Type B pancreatic cell (in vitro differentiated cells): ENCODE measurements around the gene RNF38. TPM values are rescaled to one million over a fixed set of nuclear protein-coding genes. Genes with fewer than 3 reads are reported as not detected.

Source experiments
- DNase-seq: peaks from one replicate; pipeline ENCODE4 v3.0.0; 2021; ENCODE audit warnings: mixed read lengths; ENCODE audit not compliant: unreplicated experiment; ENCODE audit errors: extremely low spot score
- H3K27ac Mint-ChIP-seq: 2 replicates; pipeline ENCODE4 v1.8.0; 2021; ENCODE audit warnings: mild to moderate bottlenecking, mixed read lengths
- H3K27me3 Mint-ChIP-seq: 2 replicates; pipeline ENCODE4 v1.8.0; 2021; ENCODE audit warnings: mixed read lengths
- H3K36me3 Mint-ChIP-seq: 2 replicates; pipeline ENCODE4 v1.8.0; 2021; ENCODE audit warnings: mixed read lengths
- H3K4me1 Mint-ChIP-seq: one replicate; pipeline ENCODE4 v1.8.0; 2021; ENCODE audit warnings: mixed read lengths; ENCODE audit not compliant: unreplicated experiment
- H3K4me3 Mint-ChIP-seq: 2 replicates; pipeline ENCODE4 v1.8.0; 2021; ENCODE audit warnings: mild to moderate bottlenecking, mixed read lengths
- H3K9me3 Mint-ChIP-seq: 2 replicates; pipeline ENCODE4 v1.8.0; 2021; ENCODE audit warnings: mixed read lengths
- total RNA-seq: library from RNA; stranded (reverse); gene quantifications from 2 replicates; pipeline ENCODE4 v1.2.1, GENCODE V29; 2021; ENCODE audit warnings: low replicate concordance
- TF ChIP-seq, protein P1 (sequence below): fragments of 200-600 bp; sonication (generic); conservative IDR thresholded peaks from 2 replicates; pipeline ENCODE4 v1.5.0; 2021; ENCODE audit warnings: antibody characterized with exemption, mild to moderate bottlenecking

Gene RNF38
- total RNA-seq, 1 donor from 2014 or later, result 39.9 TPM

GRCh38 chr9:36442710-36443109 lies 42.6 kb upstream of the RNF38 start:
- H3K27me3 Mint-ChIP-seq, result no peaks in the 10 kb centered on the region
- no peak for DNase-seq
- peaks cover 5% of the 10 kb centered on the region for H3K36me3 Mint-ChIP-seq
- H3K4me1 Mint-ChIP-seq, result peaks cover 26% of the 10 kb centered on the region
- no peaks in the 10 kb centered on the region for H3K9me3 Mint-ChIP-seq
- no peak overlapping the region for H3K4me3 Mint-ChIP-seq
- TF ChIP-seq, protein P1, sequence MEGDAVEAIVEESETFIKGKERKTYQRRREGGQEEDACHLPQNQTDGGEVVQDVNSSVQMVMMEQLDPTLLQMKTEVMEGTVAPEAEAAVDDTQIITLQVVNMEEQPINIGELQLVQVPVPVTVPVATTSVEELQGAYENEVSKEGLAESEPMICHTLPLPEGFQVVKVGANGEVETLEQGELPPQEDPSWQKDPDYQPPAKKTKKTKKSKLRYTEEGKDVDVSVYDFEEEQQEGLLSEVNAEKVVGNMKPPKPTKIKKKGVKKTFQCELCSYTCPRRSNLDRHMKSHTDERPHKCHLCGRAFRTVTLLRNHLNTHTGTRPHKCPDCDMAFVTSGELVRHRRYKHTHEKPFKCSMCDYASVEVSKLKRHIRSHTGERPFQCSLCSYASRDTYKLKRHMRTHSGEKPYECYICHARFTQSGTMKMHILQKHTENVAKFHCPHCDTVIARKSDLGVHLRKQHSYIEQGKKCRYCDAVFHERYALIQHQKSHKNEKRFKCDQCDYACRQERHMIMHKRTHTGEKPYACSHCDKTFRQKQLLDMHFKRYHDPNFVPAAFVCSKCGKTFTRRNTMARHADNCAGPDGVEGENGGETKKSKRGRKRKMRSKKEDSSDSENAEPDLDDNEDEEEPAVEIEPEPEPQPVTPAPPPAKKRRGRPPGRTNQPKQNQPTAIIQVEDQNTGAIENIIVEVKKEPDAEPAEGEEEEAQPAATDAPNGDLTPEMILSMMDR, result no peak
- H3K27ac Mint-ChIP-seq, result no peak overlapping the region

- TF ChIP-seq, protein P1, result no peak
- Mint-ChIP-seq H3K27ac (no peak overlapping the region), H3K4me1 (peaks cover 27% of the 10 kb centered on the region)
Observed at GRCh38 chr9:36441966-36442365, 41.9 kb upstream of the RNF38 start.

DNA sequence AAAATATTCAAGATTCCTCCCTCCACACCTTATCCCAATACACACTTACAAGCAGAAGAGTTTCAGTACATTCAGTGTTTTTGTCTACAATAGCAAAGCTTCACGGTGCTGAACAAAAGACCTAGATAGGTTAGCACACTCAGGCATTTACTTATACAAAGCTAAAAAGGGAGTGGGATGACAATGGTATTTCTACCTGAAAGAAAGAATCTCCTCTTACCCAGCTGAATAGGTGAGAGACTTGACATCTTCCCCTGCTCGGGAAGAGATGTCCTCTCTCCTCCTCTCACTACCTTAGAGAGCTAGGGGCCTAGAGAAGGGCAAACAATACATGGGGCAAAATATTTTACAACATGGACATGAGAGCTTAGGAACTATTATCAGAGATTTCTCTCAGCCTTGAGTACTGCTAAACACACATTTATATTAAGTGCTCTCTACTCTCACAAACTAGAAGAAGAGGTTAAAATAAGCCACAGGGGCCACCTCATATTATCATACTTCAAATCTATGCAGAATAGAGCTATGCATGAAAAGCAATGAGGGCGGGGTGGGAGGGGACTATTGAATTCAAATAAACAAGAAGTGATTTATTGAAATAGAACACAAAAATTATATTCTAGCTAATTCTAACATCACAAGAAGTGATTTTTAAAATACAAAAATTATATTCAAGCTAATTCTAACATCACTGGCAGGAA lies 38.6 kb upstream of the RNF38 start:
- H3K36me3 Mint-ChIP-seq, result peaks cover 5% of the 10 kb centered on the region
- H3K27me3 Mint-ChIP-seq, result no peaks in the 10 kb centered on the region
- no peak for DNase-seq
- H3K4me3 Mint-ChIP-seq, result no peak overlapping the region
- H3K9me3 Mint-ChIP-seq, result no peaks in the 10 kb centered on the region
- TF ChIP-seq, protein P1, result no peak
- H3K4me1 Mint-ChIP-seq, result peaks cover 19% of the 10 kb centered on the region
- peak overlapping the region; percentile 59 for H3K27ac Mint-ChIP-seq

More at GRCh38 chr9:36441966-36442365, 41.9 kb upstream of the RNF38 start:
- Mint-ChIP-seq H3K9me3 (no peaks in the 10 kb centered on the region), H3K36me3 (peaks cover 5% of the 10 kb centered on the region), H3K4me3 (no peak overlapping the region), H3K27me3 (no peaks in the 10 kb centered on the region)
- no peak for DNase-seq

DNA sequence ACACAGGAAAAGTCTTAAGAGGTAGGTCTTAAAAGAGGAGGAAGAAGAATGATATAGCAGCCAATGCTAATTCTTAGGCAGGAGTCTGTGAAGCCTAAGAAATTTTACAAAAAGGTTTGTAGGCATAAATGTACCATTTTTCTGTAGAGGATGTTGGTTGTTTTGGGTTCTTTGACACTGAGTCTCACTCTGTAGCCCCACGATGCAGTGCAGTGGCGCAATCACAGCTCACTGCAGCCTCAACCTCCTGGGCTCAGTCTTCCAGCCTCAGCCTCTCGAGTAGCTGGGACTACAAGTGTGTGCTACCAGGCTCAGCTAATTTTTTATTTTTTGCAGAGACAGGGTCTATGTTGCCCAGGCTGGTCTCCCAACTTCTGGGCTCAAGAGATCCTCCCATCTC lies 37.7 kb upstream of the RNF38 start:
- H3K4me3 Mint-ChIP-seq, result no peak overlapping the region
- H3K27me3 Mint-ChIP-seq, result no peaks in the 10 kb centered on the region
- TF ChIP-seq, protein P1, result no peak
- no peak for DNase-seq
- peak overlapping the region; percentile 59 for H3K27ac Mint-ChIP-seq
- H3K4me1 Mint-ChIP-seq, result peaks cover 15% of the 10 kb centered on the region
- no peaks in the 10 kb centered on the region for H3K9me3 Mint-ChIP-seq
- peaks cover 5% of the 10 kb centered on the region for H3K36me3 Mint-ChIP-seq

DNA sequence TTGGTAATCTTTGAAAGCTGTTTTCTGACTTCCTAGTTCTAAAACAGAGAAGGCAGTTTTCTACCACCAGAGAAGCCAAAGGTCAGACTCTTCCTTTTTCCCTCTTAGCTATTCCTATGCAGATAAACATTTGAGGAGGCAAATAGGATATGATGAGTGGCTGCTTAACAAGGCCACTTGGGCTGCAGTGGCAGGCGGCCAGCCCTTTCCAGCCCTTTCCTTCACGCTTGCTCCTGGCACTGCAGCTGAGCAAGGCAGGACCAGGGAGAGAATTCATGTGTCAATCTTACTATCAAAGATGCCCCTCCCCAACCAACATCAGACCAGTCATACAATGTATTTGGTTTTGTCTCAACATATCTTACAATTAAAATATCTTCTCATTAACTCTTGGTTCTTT lies 36.8 kb upstream of the RNF38 start:
- Mint-ChIP-seq H3K9me3 (no peaks in the 10 kb centered on the region), H3K27me3 (no peaks in the 10 kb centered on the region), H3K36me3 (peaks cover 2% of the 10 kb centered on the region), H3K27ac (no peak overlapping the region), H3K4me3 (no peak overlapping the region), H3K4me1 (peaks cover 11% of the 10 kb centered on the region)
- TF ChIP-seq, protein P1, result no peak
- no peak for DNase-seq
